Hippocampal formation (tissue), 2 donors: ENCODE data around the gene CEP20.
"Not testable (repeated sequence)": the region's sequence is repeated elsewhere in the genome, so short reads cannot be mapped to it uniquely, and the experiment has no call there.

Experiments
- DNase-seq, 2 donors: peaks; one replicate each; lab custom pipeline; 2025; lab: John Stamatoyannopoulos, UW

CEP20 gene

DNA sequence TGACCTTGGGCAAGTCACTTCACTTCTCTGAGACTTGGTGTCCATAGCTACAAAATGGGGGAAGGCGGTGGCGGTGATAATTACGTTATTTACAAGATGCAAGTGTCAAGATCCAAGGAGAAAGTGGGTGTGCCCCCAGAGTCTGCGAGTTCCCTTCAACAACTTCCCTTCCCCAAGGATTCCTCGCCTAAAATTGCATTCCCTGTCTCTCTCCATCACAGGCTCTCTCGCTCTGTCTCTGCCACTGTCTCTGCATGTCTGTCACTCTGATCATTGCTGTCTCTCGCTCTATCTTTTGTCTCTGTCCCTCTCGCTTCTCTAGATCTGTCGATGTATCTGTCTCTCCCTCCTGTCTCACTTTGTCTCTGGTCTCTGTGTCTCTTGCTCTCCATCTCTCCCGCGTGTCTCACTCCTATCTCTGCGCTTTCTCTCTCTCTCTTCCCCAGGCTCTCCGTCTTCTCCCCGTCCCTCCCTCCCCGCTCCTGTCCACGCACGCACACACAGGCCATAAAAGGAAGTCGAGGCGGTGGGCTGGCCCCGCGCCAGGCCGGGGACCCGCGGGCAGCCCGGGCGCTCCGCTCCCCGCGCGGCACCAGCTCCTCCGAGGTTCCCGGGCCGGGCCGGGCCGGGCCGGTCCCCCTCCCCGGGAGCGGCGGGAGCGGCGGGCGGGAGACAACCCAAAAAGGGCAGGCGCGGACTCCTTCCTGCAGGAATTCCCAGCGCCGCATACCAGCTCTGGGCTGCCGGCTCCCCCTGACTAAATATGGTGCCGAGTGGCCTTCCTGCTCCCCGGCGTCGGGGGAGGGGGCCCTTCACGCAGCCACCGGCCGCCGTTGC, 30.5 kb downstream of the CEP20 start:
- DNase-seq, result no peak

DNA sequence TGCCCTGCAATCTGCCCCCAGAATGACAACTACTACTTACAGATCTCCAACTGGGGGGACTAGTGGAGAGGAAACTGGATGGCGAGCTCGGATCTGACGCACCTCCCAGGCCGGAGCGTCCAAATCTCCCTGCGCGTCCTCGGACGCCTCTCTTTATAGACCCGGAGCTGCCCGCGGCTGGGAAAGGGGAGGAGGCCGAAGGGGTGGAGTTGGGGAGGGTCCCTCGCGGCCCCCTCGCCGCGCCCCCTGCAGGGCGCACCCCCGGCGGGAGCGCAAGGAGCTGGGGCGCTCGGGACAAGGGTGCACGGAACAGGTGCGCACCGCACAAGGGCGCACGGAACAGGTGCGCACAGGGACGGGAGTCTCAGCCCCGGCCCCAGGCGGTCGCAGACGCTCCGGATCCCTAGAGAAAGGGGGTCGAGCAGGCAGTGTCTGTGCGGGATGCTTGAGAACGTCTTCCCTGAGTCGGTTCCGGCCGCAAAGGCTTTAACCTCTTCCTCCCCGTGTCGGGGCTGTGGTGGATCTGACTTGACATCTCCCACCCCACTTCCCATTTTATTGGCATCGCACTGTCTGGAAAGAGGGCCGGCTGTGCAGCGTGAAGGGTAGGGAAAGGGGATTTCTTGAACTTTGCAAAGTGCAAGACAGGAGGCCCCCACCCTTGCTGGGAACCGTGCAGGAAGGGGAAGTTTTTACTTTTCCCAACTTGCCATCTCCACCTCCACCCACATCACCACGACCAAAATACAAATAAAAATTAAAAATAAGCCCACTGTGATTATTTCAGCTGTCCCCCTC, 31.3 kb downstream of the CEP20 start, which contains the start of gene MYH11:
MYH11 (minus strand) TSS at position 128 of the 798 bp plus-strand sequence. CDS start 18,776 bp downstream, outside the sequence.
- DNase-seq, result no peak

DNA sequence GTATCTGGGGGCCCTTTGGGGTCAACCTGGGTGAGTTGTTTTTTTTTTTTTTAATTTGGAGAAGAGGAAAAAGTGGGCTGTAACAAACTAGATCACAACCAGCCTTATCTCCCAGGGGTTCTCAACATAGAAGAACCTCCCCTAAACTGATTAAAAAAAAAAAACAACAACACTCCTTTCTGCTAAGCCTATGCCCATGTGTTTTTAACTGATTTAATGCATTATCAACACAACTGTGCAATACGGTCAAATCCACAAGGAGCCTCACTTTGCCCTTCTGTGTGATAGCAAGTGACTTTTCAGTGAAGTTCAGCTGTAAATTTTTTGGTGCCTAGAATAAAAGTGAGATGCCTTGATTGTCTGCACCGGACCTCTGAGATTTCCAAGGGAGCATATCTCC, 32.2 kb downstream of the CEP20 start:
- DNase-seq, result no peak

DNA sequence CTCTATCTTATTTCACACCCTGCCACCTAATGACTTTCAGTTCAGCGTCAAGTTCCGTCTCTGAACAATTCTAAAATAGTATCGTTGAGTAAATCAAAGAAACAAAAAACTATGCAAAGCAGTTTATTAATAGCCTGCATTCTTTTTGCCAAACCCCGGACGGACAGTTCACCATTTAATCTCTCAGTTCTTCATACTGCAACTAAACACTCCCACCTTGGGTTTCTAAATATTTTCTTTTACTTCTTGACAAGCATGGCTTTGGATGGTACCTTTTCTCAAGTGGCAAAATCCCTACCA, 32.7 kb downstream of the CEP20 start:
- no peak for DNase-seq

DNA sequence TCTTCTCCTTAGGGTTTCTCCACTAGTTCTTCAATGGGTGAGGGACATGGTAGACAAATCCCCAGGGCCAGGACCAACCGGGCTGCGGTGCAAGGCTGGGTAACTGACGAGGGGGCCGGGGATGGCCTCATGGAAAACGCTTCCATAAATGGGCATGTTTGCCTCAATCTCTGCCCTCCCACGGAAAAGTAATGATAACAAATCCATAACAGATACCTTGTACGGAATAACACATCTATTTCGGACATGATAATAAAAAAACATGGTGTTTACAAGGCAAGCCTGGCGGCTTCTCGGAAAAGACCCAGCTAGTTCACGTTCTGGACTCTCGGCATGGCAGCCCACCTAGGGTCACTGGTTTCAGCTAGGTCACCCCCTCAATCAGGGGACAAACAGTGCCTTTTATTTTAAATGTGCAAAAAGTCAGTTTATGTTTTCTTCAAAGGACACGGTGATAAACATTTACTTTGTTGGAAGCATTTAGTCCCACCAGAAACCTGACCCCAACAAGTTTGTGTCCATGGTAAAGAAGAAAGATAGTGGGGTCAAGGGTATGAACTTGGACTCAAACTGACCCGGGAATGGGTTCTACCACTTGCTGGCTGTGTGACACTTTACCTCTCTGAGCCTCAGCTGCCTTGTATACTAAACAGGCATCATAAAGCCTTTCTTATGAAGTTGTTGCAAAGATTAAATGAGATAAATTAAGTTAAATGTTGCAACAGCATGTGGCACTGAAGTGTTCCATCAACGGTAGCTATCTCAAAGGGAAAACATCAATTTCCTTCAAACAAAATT, 33.3 kb downstream of the CEP20 start:
- no peak for DNase-seq

DNA sequence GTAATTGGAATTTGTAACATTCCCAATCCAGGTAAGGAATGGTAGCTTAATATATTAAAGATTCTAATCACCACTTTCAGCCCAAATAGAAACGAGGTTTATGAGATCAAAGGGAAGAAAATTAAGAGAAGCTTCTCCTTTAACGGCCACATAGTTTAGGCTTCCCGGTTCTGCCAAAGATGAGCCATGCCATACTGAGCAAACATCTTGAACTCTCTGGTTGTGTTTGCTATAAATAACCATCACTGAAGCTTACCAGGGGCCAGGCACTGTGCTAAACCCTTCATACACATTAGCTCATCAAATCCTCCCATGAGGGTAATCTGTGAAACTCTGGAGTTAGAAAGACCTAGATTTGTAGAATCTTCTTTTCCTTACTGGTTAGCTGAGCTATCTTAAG, 34.3 kb downstream of the CEP20 start:
- DNase-seq, result no peak

DNA sequence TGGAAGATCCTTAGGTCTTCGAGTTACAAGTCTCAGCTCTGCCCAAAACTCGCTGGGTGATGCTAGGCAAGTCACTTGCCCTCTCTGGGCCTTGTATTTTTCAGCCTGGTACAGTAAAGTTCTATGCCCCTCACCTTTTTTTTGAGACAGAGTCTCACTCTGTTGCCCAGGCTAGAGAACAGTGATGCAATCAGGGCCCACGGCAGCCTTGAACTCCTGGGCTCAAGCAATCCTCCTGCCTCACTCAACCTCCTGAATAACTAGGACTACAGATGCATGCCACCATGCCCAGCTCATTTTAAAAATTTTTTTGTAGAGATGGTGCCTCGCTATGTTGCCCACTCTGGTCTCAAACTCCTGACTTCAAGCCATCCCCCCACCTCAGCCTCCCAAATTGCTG, 35.4 kb downstream of the CEP20 start:
- no peak for DNase-seq

DNA sequence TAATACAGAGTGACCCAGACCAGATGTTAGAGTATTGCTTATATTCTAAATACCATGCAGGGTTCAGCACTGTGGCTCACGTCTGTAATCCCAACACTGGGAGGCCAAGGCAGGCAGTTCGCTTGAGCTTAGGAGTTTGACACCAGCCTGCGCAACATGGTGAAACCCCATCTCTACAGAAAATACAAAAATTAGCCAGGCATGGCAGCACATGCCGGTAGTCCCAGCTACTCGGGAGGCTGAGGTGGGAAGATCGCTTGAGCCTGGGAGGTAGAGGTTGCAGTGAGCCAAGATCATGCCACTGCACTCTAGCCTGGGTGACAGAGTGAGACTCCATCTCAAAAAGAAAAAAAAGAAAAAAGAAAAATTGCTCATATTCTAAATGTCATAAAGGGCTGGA, 37.8 kb downstream of the CEP20 start:
- DNase-seq, result not testable (repeated sequence)

DNA sequence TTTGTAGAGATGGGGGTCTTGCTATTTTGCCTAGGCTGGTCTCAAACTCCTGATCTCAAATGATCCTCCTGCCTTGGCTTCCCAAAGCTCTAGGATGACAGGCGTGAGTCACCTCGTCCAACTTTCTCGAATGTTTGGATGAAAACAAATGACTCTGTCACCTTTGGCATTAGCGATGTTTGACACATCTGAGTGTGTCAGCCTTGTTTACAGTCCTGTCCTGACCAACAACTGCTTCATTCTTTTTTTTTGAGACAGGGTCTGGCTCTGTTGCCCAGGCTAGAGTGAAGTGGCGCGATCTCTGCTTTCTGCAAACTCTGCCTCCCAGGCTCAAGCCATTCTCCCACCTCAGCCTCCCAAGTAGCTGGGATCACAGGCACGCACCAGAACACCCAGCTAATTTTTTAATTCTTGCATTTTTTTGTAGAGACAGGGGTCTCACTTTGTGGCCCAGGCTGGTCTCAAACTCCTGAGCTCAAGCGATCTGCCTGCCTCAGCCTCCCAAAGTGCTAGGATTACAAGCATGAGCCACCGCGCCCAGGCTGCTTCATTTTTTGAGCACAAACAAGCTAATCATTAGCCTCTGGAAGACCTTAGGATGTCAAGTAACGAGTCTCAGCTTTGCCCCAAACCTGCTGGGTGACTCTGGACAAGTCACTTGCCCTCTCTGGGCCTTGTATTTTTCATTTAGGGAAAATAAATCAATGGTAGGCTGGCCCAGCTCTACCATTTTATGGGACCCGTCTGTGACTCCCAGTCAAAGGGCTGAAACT, 39.0 kb downstream of the CEP20 start:
- DNase-seq, result no peak

DNA sequence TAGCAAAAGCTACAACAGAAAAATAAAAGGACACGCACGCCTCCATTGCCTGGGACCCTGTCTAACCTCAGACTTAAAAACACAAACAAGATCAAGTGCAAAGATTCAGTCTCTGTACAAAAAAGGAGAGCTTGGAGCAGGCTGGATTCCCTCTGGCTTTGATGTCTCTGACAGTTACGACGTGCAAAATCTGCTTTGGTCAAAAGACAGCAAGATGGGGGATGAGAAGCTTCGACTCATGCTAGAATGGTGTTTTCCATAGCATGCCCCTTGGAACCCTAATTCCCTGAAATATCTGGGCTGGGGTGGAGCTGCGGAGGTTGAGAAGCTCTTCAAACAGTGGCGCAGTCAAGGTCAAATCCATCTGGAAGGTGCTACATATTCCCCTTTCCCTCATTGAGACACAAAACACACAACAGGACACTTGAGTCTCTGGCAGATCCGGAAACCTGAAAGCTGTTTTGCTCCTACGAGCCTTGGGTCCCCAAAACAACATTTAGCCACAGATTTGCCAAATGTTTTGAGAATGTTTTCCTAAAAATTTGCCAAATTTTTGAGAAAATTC, 40.7 kb downstream of the CEP20 start:
- no peak for DNase-seq

DNA sequence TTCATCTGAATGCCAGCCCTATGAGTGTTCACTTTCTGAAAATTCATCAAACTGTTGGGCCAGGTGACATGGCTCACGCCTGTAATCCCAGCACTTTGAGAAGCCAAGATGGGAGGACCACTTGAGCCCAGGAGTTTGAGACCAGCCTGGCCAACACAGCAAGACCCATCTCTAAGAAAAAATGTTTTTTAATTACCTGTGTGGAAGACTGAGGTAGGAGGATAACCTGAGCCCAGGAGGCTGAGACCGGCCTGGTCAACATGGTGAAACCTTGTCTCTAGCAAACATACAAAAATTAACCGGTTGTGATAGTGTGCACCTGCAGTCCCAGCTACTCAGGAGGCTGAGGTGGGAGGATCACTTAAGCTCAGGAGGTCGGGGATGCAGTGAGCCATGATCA, 41.9 kb downstream of the CEP20 start:
- DNase-seq, result no peak

DNA sequence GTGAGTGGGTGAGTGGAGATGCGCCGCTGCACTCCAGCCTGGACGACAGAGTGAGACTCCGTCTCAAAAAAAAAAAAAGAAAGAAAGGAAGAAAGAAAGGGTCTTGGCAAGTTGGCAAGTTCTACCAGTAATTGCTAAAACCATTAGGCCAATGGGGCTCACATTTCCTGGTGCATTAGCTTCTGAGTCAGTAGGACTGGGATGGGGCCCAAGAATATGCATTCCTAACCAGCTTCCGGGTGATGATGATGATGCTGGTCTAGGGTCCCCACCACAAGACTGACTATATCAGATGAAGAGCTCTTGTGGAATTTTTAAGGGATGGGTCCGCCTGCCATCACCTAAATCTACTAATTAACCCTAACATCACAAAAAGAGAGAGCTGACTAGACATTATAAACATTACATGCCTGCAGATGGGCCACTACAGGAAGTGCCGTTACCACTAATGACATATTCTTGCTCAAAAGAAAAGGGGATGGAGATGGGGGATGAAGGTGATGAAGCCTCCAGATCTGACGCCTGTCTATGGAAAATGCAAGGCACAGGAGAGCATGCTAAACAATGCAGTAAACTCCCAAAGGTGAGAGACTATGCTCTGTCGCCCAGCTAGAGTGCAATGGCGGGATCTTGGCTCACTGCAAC, 44.6 kb downstream of the CEP20 start:
- DNase-seq, result no peak

DNA sequence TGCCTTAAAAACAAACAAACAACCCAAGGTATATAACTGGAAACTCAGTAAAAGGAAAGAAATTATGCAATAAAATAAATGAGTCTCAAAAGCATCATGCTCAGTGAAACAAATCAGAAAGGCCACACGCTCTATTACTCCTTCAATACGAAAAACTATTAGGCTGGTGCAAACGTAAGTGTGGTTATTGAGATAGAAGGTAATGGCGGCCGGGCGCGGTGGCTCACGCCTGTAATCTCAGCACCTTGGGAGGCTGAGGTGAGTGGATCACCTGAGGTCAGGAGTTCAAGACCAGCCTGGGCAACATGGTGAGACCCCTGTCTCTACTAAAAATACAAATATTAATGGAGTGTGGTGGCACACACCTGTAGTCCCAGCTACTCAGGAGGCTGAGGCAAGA, 49.2 kb downstream of the CEP20 start:
- not testable (repeated sequence) for DNase-seq

DNA sequence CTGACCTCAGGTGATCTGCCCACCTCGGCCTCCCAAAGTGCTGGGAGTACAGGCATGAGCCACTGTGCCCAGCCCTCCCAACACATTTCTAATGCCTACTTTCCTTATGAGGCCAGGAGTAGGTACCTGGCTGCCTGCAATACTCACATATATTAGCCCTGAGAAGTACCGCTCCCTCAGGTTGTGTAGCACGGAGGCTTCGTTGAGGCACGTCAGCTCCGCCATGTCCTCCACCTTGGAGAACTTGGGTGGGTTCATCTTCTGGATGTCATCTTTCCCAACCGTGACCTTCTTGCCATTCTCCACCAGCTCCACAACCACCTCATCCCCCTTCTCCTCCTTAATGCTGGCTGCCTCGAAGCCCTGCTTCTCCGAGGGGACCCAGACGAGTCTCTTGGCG, 50.6 kb downstream of the CEP20 start:
- no peak for DNase-seq

DNA sequence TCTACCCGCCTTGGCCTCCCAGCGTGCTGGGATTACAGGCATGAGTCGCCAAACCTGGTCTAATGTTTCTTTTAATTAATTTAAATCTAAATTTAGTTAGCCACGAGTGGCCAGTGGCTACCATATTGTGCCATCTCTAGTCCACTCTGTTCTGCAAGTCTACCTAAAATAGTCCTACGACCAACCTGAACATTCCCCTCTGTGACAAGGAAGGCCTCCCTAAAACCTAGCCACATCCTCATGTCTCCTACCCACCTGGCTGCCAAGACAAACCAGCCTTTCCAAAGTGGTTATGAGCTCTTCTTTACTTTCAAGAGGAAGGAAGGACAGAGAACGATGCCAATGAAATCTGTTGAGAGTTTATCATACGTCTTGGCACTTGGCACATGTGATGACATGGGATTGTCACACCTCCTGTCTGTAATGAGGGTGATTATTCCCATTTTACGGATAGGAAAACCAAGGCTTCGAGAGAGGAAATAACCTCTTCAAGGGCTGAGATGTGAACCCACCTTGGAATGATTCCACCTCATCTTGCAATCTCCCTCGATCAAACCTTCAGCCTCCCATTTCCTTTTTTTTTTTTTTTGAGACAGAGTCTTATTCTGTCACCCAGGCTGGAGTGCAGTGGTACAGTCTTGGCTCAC, 51.3 kb downstream of the CEP20 start:
- no peak for DNase-seq

DNA sequence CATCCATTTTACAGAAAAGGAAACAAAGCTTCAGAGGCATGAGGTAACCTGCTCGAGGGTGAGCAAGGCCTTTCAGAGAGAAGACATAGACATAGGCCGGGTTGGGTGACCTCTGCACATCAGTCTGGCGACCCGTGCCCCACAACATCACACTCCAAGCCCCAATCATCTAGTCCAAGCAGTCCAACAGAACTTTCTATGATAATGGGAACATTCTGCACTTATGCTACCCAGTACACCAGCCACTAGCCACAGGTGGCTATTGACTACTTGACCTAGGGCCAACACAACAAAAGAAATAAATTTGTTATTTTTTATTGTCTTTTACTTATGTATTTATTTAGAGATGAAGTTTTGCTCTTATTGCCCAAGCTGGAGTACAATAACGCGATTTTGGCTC, 52.3 kb downstream of the CEP20 start:
- DNase-seq, result no peak

DNA sequence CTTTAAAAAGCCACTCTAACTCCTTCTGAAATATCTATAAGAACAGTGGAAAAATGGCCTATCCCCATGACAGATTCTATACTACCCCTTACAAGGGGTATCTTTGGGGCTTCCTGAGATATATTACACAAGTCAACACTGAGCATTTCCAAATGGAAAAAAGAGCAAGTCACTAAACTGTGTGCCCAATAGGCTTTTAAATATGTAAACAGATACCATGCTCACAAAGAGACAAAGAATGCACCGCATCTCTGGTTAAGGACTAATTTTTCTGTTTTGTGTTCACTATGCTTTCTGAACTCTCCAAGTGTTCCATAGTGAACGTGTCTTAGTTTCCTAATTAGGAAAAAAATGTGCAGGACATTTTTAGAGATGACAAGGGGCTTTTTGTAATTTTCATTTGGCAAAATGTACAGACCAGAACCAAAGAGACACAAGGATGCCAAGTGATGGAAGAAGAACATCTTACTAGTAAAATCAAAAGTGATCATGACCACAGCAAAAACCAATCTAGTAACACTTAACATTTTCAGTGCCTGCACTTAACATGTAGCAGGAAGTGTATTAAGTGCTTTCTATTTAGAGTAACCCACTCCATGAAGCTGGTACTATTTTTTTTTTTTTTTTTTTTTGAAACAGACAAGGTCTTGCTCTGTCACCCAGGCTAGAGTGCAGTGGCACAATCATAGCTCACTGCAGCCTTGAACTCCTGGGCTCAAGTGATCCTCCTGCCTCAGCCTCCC, 53.1 kb downstream of the CEP20 start:
- no peak for DNase-seq

DNA sequence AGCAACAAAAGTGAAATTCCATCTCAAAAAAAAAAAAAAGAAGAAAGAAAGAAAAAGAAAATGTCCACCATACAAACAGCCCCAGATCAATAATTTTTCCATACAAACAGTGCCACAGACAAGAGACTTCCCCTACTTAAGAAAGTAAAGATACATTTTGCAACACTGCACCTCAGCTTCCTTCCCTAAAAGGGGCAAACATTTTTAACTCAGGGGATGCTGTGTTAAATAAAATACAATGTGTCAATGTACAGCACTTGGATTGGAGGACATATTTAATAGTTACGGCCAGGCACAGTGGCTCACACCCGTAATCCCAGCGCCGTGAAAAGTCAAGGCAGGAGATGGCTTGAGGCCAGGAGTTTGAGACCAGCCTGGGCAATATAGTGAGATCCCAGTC, 53.9 kb downstream of the CEP20 start:
- no peak for DNase-seq

DNA sequence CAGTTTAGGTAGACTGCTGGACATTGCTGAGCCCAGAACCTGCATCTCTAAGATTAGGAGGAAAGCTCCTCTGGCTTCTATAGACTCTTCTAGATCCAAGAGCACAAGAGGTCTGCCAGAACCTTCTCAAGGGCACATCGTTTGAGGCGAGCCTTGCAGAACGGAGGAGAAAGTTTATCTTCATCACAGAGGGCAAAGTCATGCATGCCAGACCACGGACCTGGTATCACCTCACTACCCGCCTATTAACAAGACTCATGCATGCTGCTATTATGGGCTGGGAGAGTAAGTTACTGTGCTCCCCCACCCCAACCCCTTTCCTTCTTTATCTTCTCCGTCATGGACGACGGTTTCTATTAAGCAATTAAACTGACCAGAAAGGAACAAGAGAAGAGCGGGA, 54.9 kb downstream of the CEP20 start:
- DNase-seq, result no peak

DNA sequence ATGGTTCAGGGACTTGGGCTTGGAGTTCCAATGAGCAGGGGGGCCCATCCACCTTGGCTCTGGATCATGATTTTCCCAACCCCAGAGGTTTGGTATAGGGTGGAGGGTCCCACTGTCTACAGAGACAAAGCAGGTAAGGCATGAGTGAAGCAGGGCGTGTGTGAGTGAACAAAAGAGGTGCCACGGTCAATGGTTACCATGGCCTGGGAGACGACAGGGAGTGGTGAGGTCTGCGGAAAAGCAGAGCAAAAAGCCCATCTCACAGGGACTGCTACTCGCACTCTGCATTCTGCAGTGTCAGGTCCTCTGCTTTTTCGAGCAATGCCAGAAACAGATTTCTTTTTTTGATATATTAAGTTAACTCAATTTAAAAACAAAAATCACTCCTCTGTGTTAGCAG, 56.2 kb downstream of the CEP20 start:
- DNase-seq, result no peak
